Fibroblast of mammary gland (primary cell): ENCODE measurements around the gene DNAJC6.

Experiments used
- DNase-seq: peaks from one replicate; pipeline ENCODE4 v3.0.0-alpha.2; 2010; ENCODE audit warnings: low read depth
- H3K4me3 ChIP-seq: 2 replicates; pipeline ENCODE4 v1.5.1; 2011; ENCODE audit warnings: low read depth, mild to moderate bottlenecking, low read length, moderate library complexity; ENCODE audit not compliant: control insufficient read depth
- CTCF ChIP-seq: conservative IDR thresholded peaks from 2 replicates; pipeline ENCODE4 v1.5.1; 2011; ENCODE audit warnings: low read depth, low read length, inconsistent platforms; ENCODE audit not compliant: control insufficient read depth, insufficient read depth

Gene DNAJC6

GRCh38 chr1:65429806-65430205 is 120.5 kb downstream of the DNAJC6 start:
- H3K4me3 ChIP-seq, result no peak overlapping the region
- TF ChIP-seq CTCF, result no peak
- peak; percentile 87 for DNase-seq

- peak; percentile 59 for TF ChIP-seq CTCF
- no peak overlapping the region for H3K4me3 ChIP-seq
- DNase-seq, result peak; percentile 65
Measured at GRCh38 chr1:65431111-65431705, 121.9 kb downstream of the DNAJC6 start.

GRCh38 chr1:65432918-65433317 is 123.6 kb downstream of the DNAJC6 start:
- no peak for TF ChIP-seq CTCF
- no peak for DNase-seq
- no peak overlapping the region for H3K4me3 ChIP-seq

- TF ChIP-seq CTCF, result no peak
- H3K4me3 ChIP-seq, result no peak overlapping the region
- no peak for DNase-seq
Measured at GRCh38 chr1:65434255-65434654, 124.9 kb downstream of the DNAJC6 start.

GRCh38 chr1:65434760-65435159 is 125.4 kb downstream of the DNAJC6 start:
- TF ChIP-seq CTCF, result no peak
- no peak for DNase-seq
- H3K4me3 ChIP-seq, result no peak overlapping the region

- H3K4me3 ChIP-seq, result no peak overlapping the region
- peak; percentile 23 for DNase-seq
- no peak for TF ChIP-seq CTCF
Measured at GRCh38 chr1:65435987-65436386, 126.6 kb downstream of the DNAJC6 start.

- DNase-seq, result no peak
- no peak for TF ChIP-seq CTCF
- no peak overlapping the region for H3K4me3 ChIP-seq
Measured at GRCh38 chr1:65437616-65438015, 128.3 kb downstream of the DNAJC6 start.
